GM19397 (cell line): ENCODE measurements around the gene ZNF835.

ENCODE experiments used
- ATAC-seq: cut with Tn5 transposase; IDR thresholded peaks from one replicate; pipeline ENCODE4 v1.9.1; 2021; ENCODE audit warnings: mild to moderate bottlenecking, moderate library complexity; ENCODE audit not compliant: unreplicated experiment

The ZNF835 gene

GRCh38 chr19:56664511-56664910, 7.0 kb downstream of the ZNF835 start:
- ATAC-seq = no peak

GRCh38 chr19:56663931-56664500, 7.5 kb downstream of the ZNF835 start:
- no peak for ATAC-seq

- ATAC-seq = no peak
Observed at GRCh38 chr19:56661248-56661647, 10.3 kb downstream of the ZNF835 start.

DNA sequence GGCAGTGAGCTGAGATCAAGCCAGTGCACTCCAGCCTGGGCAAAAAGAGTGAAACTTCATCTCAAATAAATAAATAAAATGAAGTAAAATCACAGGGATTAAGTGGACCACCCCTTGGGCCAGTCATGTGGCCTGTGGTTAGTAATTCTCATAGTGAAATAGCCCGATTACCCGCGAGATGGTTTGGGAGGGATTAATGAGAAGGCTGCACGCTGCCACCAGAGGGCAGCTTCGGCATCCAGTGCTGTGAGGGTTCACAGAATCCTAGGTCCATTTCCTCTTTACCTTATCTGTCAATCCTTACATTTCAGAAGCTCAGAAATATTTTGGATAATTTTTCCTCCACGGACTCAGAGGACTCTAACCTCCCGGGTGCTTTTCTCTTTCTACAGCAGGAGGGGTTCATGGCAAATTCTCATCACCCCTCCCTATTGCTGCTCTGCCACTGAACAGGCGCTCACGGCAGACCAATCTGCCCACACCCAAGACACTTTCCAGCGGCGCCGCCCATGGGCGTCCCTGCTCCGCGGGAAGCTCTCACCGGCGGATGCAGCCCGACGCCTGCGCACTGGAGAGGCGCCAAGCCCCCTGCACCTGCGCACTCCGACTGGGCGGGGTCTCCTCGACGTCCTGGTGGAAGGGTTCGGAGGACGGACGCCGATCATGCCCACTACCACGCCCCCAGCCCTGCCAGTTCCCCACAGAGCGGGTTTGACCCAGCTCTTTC, 11.0 kb downstream of the ZNF835 start:
- no peak for ATAC-seq

GRCh38 chr19:56654151-56654550, 17.4 kb downstream of the ZNF835 start:
- ATAC-seq = no peak

GRCh38 chr19:56643460-56643955, 28.0 kb downstream of the ZNF835 start:
- ATAC-seq = no peak

DNA sequence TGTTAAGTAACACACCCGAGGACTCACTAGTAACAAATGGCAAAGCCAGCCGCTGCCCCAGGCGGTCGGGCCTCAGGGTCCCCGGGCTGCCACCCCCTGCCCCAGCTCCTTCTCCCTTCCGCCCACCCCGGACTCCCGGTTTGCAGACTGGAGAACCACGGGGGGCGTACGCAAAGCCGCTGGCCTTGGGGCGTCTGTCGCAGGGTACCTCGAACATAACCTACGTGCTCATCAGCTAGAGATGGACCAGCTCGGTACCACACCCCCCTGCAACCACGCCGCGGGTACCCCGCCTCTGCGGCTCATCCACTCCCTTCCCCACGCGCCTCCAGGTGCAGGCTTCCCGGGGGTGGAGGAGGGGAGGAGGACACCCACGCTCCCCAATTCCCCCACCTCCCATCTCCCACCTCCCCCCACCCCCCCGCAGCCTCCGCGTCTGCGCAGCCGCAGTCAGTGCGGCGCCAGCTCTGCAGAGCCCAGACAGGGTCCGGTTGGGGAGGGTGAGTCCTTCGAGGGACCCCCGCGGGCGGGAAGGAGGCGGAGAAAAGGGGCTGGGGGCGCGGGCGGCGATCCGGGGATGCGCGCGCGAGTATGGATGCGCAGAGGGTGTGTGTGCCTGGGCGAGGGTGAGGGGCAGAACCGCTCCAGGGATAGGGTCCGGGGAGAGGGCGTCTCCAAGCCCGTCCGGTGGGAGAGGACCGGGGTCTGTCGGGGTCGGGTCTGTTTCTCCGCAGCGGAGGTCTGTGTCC, 28.7 kb downstream of the ZNF835 start, which contains the start of gene SMIM17:
SMIM17 (plus strand) TSS at position 449 of the 749 bp plus-strand sequence. CDS start 2,509 bp downstream, outside the sequence.
- no peak for ATAC-seq

DNA sequence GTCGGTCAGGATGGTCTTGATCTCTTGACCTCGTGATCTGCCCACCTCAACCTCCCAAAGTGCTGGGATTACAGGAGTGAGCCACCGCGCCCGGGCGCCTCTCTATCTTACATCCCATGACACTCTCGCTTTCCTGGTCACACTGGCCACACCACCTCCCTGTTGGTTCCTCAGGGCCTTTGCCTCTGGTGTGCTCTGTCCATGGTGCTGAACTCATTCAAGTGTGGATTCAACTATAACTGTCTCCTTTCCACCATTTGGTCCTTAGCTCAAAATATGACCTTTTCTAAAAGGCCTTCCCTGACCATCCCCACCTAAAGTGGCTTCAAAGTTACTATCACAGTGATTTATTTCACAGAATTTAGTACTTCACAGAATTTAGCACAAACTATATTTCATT, 32.3 kb downstream of the ZNF835 start:
- no peak for ATAC-seq

DNA sequence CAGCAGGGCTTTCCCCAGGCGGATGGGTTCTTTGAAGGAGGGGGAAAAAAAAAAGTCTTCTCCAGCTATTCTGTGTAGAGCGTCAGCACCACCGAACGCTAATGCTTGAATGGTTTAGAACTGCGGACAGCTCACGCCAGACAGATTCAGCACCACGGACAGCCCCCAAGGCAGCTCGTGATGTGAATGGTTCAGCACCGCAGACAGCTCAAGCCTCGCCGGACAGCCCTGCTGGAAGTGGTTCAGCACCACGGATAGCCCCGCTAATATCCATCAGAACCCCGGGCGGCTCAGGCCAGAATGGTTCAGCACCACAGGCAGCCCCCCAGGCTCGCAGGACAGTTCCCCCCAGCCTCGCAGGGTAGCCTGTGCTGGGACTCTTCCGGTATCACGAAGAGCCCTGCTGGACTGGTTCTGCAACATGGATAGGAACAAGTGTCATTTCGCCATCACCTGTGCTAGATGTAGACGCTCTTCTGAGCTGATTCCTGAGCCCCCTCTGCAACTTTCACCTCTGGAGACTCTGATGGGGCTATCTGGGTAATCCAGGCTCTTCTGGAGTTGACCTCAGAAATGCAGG, 33.5 kb downstream of the ZNF835 start:
- no peak for ATAC-seq

GRCh38 chr19:56633021-56633420, 38.5 kb downstream of the ZNF835 start:
- no peak for ATAC-seq

- ATAC-seq = no peak
Observed at GRCh38 chr19:56625708-56626107, 45.8 kb downstream of the ZNF835 start.

GRCh38 chr19:56623006-56623405, 48.6 kb downstream of the ZNF835 start:
- ATAC-seq = no peak

DNA sequence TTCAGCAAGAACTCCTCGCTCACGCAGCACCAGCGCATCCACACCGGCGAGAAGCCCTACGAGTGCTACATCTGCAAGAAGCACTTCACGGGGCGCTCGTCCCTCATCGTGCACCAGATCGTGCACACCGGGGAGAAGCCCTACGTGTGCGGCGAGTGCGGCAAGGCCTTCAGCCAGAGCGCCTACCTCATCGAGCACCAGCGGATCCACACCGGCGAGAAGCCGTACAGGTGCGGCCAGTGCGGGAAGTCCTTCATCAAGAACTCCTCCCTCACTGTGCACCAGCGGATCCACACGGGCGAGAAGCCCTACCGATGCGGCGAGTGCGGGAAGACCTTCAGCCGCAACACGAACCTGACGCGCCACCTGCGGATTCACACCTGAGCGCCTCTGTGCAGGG, 49.2 kb downstream of the ZNF835 start:
- no peak for ATAC-seq

GRCh38 chr19:56619121-56619520, 52.4 kb downstream of the ZNF835 start:
- ATAC-seq = no peak

DNA sequence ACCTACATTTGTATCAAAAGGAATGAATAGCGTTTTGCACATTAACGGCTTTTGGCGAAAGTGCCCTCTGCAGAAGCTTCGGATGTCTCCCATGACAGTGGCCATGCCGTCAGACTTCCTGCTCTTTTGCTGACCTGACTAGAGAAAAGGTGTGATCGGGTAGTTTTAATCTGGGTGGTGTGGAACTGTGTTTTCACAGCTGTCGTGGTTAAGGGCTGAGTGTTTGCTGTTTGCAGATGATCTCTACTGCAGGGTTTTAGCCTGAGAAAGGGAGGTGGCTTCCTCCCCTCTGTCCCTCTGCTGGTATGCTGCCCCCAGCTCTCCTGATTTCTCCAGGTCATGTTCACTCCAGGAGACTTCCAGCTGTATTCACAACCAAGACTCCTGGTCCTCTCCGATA, 54.0 kb downstream of the ZNF835 start:
- ATAC-seq = no peak

DNA sequence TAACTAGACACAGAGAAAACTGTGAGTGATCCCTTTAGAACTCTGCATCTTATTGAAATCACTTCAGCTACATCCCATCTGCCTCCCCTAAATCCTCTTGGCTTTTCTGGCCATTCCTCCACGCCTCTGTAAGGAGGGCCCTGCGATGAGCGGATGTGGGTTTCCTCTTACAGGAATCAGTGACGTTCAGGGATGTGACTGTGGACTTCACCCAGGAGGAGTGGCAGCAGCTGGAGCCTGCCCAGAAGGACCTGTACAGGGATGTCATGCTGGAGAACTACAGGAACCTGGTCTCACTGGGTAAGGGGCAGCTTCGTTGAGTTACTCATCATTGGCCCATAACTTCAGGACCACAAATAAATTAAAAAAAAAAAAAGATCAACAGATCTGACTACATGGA, 57.9 kb downstream of the ZNF835 start:
- no peak for ATAC-seq

- ATAC-seq = no peak
Observed at GRCh38 chr19:56612737-56613136, 58.8 kb downstream of the ZNF835 start.
